HTR-8/SVneo (cell line): ENCODE results near the gene RRBP1.

Source experiments
- DNase-seq: peaks from one replicate; pipeline ENCODE4 v3.0.0; 2011; ENCODE audit warnings: low spot score, mixed read lengths; ENCODE audit not compliant: insufficient read length
- FAIRE-seq: peaks from 2 replicates; lab custom pipeline; 2011; peaks lifted over from hg19 to GRCh38; lab: Jason Lieb, UNC

The RRBP1 gene

GRCh38 chr20:17590245-17590644 is 91.8 kb downstream of the RRBP1 start:
- FAIRE-seq (no peak), DNase-seq (no peak)

GRCh38 chr20:17589161-17589834 is 92.7 kb downstream of the RRBP1 start:
- DNase-seq (no peak), FAIRE-seq (no peak)

GRCh38 chr20:17587824-17588223 is 94.2 kb downstream of the RRBP1 start:
- DNase-seq (no peak), FAIRE-seq (no peak)

- DNase-seq (no peak), FAIRE-seq (no peak)
These were observed 94.9 kb downstream of the RRBP1 start for GRCh38 chr20:17587148-17587547.

DNA sequence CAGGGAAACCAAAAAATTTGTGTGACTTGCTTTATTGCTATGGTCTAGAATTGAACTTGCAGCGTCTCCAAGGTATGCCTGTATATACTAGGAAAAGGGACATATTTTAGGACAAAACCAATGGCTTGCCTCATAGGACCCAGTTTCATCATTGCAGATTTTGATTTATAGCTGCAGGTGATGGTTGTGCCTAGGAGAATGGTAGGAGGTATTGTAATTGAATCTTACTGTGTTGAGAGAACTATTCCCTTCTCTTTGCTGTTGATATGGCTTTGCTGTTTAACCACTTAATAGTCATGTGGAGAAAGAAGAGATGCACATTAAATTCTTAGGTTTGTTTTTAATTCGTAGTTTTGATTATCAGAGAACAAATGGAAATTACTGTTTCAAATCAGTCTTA is 95.8 kb downstream of the RRBP1 start:
- FAIRE-seq: no peak
- no peak for DNase-seq

GRCh38 chr20:17584689-17585088 is 97.4 kb downstream of the RRBP1 start:
- no peak for FAIRE-seq
- DNase-seq: no peak

GRCh38 chr20:17583126-17583525 is 98.9 kb downstream of the RRBP1 start:
- FAIRE-seq (no peak), DNase-seq (no peak)

DNA sequence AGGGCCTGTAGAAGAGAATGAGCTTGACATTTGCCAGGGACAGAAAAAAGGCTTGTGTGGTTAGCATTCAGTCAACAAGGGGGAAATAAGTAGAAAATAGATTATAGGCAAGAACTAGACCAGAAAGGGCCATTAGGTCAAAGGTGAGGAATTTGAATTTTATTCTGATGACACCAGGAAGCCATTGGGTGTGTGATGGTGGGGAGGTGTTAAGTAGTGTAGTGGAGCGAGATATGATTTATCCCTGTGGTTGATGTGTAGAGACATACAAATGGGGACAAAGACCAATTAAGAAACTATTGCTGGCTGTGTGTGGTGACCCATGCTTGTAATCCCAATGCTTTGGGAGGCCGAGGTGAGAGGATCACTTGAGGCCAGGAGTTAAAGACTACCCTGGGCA is 101.1 kb downstream of the RRBP1 start:
- FAIRE-seq (no peak), DNase-seq (no peak)

- FAIRE-seq: no peak
- DNase-seq: no peak
These were observed 102.5 kb downstream of the RRBP1 start for GRCh38 chr20:17579369-17580039.

GRCh38 chr20:17576215-17576614 is 105.8 kb downstream of the RRBP1 start:
- FAIRE-seq (no peak), DNase-seq (no peak)

DNA sequence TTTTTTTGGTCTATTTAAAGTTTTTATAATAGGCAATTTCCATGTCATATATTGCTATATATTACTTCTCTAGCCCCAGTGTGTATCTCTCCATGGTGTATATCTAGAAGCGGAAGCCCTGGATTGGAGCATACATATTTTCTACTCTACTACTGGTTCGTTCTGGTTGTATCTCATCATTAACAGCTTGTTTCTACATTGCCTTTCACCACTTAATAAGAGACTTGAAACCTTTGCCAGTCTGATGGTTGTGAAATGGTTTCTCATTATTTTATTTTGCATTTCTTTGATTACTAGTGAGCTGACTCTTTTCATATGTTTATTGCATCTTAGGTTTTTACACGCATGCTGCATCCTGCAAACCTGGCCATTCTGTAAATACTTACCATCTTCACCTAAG is 108.6 kb downstream of the RRBP1 start:
- no peak for FAIRE-seq
- no peak for DNase-seq

DNA sequence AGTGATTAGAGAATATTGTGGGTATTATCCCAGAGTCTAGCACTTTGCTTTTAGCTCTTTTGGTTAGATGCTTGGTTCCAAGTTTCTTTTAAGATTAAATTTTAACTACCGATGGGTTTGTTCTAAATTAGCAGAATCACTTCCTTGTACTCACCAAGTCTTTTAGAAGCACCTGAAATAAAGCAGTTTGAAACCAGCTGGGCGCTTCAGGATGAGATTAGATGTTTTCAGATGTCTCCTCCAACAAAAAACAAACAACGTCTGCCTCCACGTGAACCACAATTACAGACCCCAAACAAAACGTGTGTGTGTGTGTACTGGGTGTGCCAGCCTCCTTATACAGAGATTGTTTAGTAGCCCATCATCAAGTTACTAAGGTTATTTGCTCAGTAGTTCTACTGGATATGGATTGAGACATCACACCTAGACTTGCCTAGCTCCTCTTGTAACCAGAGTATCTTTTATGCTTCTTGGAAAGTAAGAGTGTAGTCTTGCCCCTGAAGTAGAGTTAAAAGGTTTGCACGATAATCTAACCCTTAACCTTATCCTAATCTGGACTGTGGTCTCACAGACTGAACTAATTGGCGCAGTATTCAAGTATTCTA is 109.9 kb downstream of the RRBP1 start:
- FAIRE-seq: no peak

GRCh38 chr20:17571153-17571527 is 110.9 kb downstream of the RRBP1 start:
- no peak for DNase-seq

More for the DNA sequence above, 109.9 kb downstream of the RRBP1 start:
- no peak for DNase-seq

DNA sequence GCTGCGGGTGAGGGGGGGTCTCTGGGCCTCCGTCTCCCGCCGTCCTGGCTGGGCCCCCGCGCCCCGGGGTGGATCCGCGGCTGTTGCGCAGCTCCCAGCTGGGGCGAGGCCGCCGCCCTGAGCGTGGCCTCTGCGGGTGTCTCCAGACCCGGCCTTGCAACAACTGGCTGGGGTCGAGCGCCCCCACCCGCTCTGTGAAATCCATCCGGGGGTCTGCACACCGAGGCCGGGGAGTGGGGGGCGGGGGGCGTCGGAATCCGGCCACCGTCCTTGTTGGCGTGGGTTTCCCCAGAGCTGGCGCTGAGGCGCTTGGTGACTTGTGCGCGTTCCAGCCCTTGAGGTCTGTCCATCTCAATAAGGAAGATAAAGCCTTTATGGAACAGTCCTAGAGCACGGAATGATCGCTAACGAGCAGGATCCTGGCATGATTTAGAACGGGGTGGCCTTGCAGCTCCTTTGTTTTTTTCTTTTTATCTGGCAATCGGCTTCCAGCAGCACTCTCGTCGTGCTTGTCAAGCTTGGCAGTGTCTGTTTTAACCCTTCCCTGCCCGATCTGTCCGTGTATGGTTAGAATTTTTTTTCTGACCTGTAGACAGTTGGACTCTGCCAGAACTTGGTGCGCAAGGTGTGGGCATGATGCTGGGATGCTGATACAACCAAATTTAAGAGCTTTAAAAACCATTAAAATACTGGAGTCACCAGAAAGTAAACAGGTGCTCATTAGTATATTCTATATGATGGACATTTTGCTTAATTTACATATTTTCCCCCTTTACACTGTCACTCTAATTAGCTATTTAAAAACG is 111.5 kb downstream of the RRBP1 start:
- DNase-seq: no peak
- FAIRE-seq: no peak

More at GRCh38 chr20:17571153-17571527, 110.9 kb downstream of the RRBP1 start:
- no peak for FAIRE-seq

DNA sequence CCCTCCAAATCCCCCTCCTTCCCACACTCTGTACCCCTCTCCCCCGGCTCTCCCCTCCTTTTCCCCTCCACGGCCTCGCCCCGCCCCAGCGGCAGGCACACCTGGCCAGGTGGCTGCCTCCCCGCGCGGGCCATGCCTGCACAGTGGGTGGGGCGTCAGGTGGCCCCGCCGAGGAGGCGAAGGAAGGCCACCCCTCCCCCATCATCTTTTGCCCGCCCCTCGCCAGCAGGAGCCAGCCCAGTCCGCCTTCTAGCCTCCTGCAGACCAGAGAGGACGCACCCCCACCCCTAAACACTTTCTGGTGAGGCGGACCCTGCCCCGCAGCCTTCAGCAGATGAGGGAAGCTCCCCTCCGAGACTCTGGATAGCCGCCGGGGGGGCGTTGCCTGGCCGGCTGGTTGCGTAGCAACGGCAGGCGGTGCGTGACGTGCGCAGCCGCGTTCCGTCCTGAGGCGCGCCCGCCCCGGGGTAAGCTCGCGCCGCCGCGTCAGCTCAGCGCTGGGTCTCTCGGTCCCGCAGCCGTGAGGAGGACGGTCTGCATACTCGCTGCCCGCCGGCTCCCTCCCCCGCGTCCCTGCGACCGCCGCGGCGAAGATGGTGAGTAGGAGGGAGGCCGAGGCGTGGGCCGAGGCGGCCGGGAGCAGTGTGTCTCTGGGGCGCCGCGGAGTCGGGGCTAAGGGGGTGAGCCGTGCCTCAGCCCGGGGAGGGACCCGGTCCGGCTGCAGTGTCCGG is 112.3 kb downstream of the RRBP1 start, which contains the start of gene DSTN:
DSTN (plus strand) TSS at position 460 of the 731 bp plus-strand sequence; CDS start at position 594, 134 bp downstream.
- FAIRE-seq (peak; percentile 93), DNase-seq (peak; percentile 91)

- FAIRE-seq (peak; percentile 13), DNase-seq (peak; percentile 79)
These were observed 113.0 kb downstream of the RRBP1 start for GRCh38 chr20:17568972-17569521.

GRCh38 chr20:17568045-17568788 is 113.8 kb downstream of the RRBP1 start:
- FAIRE-seq: no peak
- DNase-seq: no peak

DNA sequence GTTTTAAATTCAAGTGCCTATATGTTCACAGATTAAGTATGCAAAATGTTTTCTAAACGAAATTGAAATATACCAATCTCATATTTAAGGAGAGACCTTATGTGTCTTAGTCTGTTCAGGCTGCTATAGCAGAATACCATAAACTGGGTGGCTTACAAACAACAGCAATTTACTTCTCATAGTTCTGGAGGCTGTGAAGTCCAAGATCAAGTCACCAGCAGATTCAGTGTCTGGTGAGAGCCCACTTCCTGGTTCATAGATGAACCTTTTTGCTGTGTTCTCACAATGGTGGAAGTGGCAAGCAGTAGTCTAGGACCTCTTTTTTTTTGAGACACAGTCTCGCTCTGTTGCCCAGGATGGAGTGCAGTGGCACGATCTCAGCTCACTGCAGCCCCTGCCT is 115.7 kb downstream of the RRBP1 start:
- DNase-seq (no peak), FAIRE-seq (no peak)
